Kidney epithelial cell (primary cell): ENCODE measurements around the gene LCOR. TPM values are rescaled to one million over a fixed set of nuclear protein-coding genes. Genes with fewer than 3 reads are reported as not detected.

Experiments used
- DNase-seq: peaks from one replicate; pipeline ENCODE4 v3.0.0-alpha.2; 2010; ENCODE audit warnings: low read depth
- H3K27me3 ChIP-seq: 2 replicates; pipeline ENCODE4 v1.6.0; 2011; ENCODE audit warnings: low read length; ENCODE audit not compliant: control insufficient read depth, insufficient read depth
- H3K36me3 ChIP-seq: 2 replicates; pipeline ENCODE4 v1.5.1; 2011; ENCODE audit warnings: low read length; ENCODE audit not compliant: control insufficient read depth, insufficient read depth
- H3K4me3 ChIP-seq: 2 replicates; pipeline ENCODE4 v1.5.1; 2011; ENCODE audit warnings: low read depth, mild to moderate bottlenecking, control low read depth, low read length
- total RNA-seq: library from RNA; depleted of rRNA; stranded (reverse); fragments of >200 nt; gene quantifications from 2 replicates; pipeline ENCODE4 v1.2.3, GENCODE V29; 2015
- TF ChIP-seq, protein P1 (sequence below): IDR thresholded peaks from 2 replicates; pipeline ENCODE4 v1.5.1; 2011; ENCODE audit warnings: mild to moderate bottlenecking, moderate library complexity, low read length, control low read depth, inconsistent platforms; ENCODE audit not compliant: insufficient read depth, poor library complexity, severe bottlenecking

Gene LCOR
- 27.2 and 29.8 TPM in 2 replicates for total RNA-seq

DNA sequence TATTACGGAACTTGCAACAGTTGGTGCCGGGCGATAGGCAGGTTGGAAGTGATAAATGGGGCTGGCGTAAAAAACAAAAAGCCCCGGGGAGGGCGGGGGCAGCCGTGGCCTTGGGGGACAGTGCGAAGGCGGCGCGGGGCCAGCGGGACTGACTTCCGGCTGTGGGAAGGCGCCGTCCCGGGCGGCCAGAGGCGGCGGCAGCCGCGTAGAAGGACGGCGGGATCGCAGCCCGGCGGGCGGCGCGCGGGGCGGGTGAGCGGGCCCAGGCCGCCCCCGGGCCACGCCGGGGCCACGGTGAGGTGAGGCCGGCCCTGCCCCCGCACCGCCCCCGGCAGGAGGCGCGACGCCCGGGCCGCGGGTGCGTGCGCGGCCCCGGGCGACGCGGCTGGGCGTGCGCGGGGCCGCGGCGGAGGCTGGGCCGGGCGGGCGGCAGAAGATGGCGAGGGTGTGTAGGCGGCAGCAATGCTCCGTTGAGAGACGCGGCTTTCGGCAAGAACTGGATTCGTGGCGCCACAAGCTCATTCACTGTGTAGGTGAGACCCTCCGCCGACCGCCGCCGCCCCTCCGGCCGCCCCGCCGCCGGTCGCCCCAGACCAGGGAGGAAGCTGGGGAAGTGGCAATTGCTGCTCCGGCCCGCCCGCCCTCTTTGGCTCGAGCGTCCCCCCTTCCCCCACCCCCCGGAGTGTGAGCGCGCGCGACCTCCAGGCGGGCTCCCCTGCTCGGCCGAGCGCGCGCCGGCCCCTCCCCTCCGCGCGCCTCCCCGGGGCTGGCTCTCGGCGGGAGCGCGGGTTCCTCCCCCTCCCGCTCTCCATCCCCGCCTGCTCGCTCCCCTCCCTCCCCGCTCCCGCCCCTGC is at the start of gene LCOR:
LCOR (plus strand) TSS at position 432 of the 854 bp plus-strand sequence. CDS start 116,760 bp downstream, outside the sequence.
- Histone ChIP-seq H3K4me3 (peak within 1 kb of the TSS; percentile 90), H3K36me3 (no peaks in the 10 kb centered on the region), H3K27me3 (no peaks in the 10 kb centered on the region)
- no peak for DNase-seq
- TF ChIP-seq, protein P1, sequence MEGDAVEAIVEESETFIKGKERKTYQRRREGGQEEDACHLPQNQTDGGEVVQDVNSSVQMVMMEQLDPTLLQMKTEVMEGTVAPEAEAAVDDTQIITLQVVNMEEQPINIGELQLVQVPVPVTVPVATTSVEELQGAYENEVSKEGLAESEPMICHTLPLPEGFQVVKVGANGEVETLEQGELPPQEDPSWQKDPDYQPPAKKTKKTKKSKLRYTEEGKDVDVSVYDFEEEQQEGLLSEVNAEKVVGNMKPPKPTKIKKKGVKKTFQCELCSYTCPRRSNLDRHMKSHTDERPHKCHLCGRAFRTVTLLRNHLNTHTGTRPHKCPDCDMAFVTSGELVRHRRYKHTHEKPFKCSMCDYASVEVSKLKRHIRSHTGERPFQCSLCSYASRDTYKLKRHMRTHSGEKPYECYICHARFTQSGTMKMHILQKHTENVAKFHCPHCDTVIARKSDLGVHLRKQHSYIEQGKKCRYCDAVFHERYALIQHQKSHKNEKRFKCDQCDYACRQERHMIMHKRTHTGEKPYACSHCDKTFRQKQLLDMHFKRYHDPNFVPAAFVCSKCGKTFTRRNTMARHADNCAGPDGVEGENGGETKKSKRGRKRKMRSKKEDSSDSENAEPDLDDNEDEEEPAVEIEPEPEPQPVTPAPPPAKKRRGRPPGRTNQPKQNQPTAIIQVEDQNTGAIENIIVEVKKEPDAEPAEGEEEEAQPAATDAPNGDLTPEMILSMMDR = no peak

DNA sequence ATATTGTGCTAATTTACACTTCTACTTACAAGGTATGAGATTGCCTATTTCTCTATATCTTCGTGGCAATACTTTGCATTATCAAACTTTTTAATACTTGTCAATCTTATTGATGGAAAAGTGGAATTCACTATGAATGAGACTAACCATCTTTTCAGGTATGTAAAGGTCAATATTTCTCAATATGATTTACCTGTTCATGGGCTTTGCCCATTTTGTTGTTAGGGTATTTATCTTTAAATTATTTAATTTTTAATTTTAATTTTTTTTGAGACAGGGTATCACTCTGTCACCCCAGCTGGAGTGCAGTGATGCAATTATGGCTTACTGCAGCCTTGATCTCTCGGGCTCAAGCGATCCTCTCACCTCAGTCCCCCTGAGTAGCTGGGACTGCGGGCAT is 47.8 kb upstream of the LCOR start:
- Histone ChIP-seq H3K36me3 (no peaks in the 10 kb centered on the region), H3K27me3 (no peaks in the 10 kb centered on the region), H3K4me3 (no peak overlapping the region)
- no peak for DNase-seq
- TF ChIP-seq, protein P1 = no peak

DNA sequence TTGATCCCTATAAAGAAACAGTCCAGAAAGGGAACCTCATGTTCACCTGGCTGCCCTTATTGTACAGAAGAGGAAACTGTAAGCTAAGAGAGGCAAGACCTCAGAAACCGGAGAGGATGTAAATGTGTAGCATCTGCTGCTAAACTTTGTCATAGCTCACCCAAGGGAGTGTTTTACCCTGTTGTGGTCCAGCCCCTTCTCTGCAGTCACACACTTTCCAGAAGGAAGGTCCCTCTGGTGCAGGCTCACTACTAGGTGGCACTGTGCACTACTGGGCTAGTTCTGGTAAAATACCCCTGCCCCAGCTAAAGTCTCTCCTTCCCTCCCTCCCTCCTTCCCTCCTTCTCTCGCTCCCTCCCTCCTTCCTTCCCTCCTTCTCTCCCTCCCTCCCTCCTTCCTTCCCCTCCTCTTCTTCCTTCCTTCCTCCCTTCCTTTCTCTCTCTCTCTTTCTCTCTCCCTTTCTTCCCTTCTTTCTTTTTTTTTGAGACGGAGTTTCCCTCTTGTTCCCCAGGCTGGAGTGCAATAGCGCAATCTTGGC is 42.5 kb upstream of the LCOR start:
- TF ChIP-seq, protein P1 = no peak
- H3K4me3 ChIP-seq = no peak overlapping the region
- H3K36me3 ChIP-seq = no peaks in the 10 kb centered on the region
- H3K27me3 ChIP-seq = no peaks in the 10 kb centered on the region
- DNase-seq = no peak

DNA sequence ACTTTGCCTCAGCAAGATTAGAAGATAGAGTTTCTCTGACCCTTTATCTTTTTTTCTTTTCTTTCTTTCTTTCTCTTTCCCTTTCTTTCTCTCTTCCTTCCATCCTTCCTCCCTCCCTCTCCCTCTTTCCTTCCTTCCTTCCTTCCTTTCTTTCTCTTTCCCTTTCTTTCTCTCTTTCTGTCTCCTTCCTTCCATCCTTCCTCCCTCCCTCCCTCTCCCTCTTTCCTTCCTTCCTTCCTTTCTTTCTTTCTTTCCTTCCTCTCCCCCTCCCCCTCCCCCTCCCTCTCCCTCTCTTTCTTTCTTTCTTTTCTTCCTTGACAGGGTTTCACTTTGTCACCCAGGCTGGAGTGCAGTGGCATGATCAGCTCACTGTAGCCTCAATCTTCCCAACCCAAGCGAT is 40.2 kb upstream of the LCOR start:
- Histone ChIP-seq H3K4me3 (no peak overlapping the region), H3K27me3 (no peaks in the 10 kb centered on the region), H3K36me3 (no peaks in the 10 kb centered on the region)
- DNase-seq = no peak
- TF ChIP-seq, protein P1 = no peak

DNA sequence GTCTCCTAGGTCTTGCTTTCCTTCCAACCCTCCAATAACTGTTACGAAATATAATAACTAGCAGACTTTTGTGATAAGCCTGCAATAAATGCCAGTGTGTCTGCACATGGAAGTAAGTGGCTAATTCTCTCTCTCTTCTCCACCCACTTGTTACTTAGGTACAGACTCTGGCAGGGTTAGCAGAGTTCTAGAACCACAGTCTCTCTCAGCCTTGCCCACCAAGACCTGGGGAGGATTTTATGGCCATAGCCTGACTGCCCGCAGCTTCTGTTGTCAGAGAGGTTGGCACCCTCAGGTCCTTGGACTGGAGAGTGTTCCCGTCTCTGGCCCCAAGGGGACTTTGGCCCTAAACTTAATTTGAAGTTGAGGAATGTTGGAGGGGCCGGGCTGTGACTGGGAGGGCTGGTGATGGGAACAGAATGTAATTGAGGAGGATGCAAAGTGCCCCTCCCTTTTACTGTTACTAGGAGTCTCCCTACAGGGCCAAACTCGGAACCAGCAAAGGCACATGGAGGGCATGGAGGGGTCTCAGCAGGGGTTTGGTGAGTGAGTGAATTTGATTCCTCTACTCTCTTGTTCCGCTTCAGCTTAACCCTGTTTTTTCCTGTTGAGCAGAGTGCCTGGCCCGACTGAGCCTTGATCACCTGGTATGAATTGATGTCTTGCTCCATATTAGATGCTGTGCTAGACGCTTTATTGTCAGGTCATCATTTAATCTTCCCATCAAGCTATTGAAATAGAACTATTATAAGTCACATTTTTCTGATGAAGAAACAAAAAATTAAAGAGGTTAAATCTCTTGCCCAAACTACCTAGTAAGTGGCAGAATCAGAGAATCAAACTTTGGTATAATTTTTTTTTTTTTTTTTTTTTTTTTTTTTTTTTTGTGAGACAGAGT is 37.0 kb upstream of the LCOR start:
- DNase-seq = no peak
- H3K4me3 ChIP-seq = no peak overlapping the region
- TF ChIP-seq, protein P1 = no peak
- no peaks in the 10 kb centered on the region for H3K36me3 ChIP-seq
- H3K27me3 ChIP-seq = no peaks in the 10 kb centered on the region
